ENCODE measurements around the gene KCNQ2. TPM values are rescaled to one million over a fixed set of nuclear protein-coding genes. Genes with fewer than 3 reads are reported as not detected.

The KCNQ2 gene
- 0.30 TPM in 1 of 2 replicates, not detected in the other for total RNA-seq (2021)
- Bru-seq, nascent RNA = not detected
- percentile 1 among the genes with signal in this experiment for BruChase-seq, experiment 1, labeled RNA remaining after a 2-hour chase
- percentile 6 among the genes with signal in this experiment for BruChase-seq, experiment 2, labeled RNA remaining after a 6-hour chase
- long read RNA-seq = 0 reads

DNA sequence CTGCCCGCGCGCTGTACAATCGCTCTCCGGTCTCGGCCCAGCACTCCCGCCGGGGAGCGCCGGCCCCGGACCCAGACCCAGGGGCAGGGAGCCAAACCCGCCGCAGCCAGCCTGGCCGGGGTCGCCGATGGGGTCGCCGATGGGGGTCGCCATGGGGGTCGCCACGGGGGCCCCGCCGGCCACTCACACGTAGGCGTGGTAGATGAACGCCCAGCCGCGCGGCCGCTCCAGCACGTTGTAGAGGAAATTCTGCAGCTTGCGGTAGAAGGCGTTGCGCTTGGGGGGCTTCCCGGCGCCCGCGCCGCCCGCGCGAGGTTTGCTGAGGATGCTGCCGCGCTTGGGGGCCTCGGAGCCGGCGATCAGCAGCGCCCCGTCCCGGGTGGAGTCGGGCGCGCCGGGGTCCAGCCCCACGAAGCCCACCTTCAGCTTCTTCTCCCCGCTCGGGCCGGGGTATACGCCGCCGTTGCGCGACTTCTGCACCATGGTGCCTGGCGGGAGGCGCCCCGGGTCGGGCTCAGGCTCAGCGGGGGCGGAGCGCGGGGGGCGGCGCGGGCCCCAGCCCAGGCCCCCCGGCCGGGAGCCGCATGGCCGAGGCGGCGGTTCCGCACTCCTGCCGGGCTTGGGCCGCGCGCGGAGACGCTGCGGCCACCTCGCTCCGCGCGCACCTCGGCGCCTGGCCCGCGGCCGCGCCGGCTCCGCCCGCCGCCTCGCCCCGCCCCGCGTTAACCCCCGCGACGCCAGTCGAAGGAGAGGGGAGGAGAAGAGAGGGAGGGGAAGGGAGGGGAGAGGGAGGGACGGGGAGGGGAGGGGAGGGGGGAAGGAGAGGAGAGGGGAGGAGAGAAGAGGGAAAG, at the start of gene KCNQ2:
TSS of gene KCNQ2 (minus strand) at position 675 of the 851 bp plus-strand sequence. CDS start at position 483, 192 bp downstream.
- Histone ChIP-seq H3K27me3 (ENCODE audit: insufficient read depth, low read depth) (peaks cover 94% of the 10 kb centered on the region), H3K36me3 (ENCODE audit: low read depth) (no peaks in the 10 kb centered on the region), H3F3A (ENCODE audit: insufficient read depth, low read depth) (no peaks in the 10 kb centered on the region; the same call in 1 of the 2 replicates), H3K4me3 (no peak within 1 kb of the TSS; the same call in 1 of the 2 replicates), H3K79me2 (ENCODE audit: low read depth) (no peaks in the 10 kb centered on the region), H3K4me2 (peak within 1 kb of the TSS; percentile 28; the same call in 1 of the 2 replicates), H3K9me3 (ENCODE audit: insufficient read depth, low read depth) (no peaks in the 10 kb centered on the region), H2AFZ (no peak within 1 kb of the TSS), H4K20me1 (ENCODE audit: insufficient read depth) (no peaks in the 10 kb centered on the region; the same call in 1 of the 2 replicates), H3K27ac (no peak within 1 kb of the TSS), H3K4me1 (replicated peaks; ENCODE audit: insufficient read depth) (no peaks in the 10 kb centered on the region), H3K9me2 (ENCODE audit: insufficient read depth) (no peaks in the 10 kb centered on the region)
- CTCF ChIA-PET = no interaction called here
- TF ChIP-seq EZH2 (IDR thresholded peaks at IDR 0.05; ENCODE audit: low read depth) (peak; percentile 92), CTCF (conservative IDR thresholded peaks at IDR 0.05) (no peak)
- POLR2A ChIA-PET (ENCODE audit: unreplicated experiment) = no interaction called here
- no peak for DNase-seq
- no TSS peak for BruUV-seq (replicated peaks)
- intact Hi-C loops (cut with micrococcal nuclease; ENCODE audit: unreplicated experiment) = no loop called here

DNA sequence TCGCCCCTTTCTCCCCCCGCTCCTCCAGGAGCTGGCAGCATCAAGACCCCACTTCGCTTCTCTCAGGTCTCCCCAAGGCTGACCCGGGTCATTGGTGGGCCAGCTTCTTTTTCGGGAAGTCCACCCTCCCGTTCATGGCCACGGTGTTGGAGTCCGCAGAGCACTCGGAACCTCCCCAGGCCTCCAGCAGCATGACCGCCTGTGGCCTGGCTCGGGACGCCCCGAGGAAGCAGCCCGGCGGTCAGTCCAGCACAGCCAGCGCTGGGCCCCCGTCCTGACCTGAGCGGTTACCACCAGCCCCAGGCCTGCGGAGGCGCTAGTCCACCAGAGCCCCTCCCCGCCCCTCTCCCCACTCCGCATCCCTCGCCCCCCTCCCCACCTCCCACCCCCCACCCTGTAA, 49.1 kb upstream of the KCNQ2 start:
- ChIA-PET CTCF (interaction anchor here (0.9 to 1.3 kb wide), 2 partner anchors 16 to 80 kb away, joined by 3 to 4 read pairs; no protein-coding TSS in a partner anchor), POLR2A (ENCODE audit: unreplicated experiment) (interaction anchor here (0.5 to 1.1 kb wide), 3 partner anchors 10 to 219 kb away, joined by 3 to 5 read pairs (median 5); partner anchors contain the start of gene PTK6)
- Histone ChIP-seq H3K79me2 (ENCODE audit: low read depth) (peaks cover 7% of the 10 kb centered on the region), H2AFZ (no peak overlapping the region), H3K36me3 (ENCODE audit: low read depth) (peaks cover 18% of the 10 kb centered on the region), H3K4me3 (peak overlapping the region; percentile 99), H4K20me1 (ENCODE audit: insufficient read depth) (no peaks in the 10 kb centered on the region; the same call in 1 of the 2 replicates), H3K9me3 (ENCODE audit: insufficient read depth, low read depth) (peaks cover 11% of the 10 kb centered on the region), H3K4me1 (replicated peaks; ENCODE audit: insufficient read depth) (peaks cover 7% of the 10 kb centered on the region; the same call in 1 of the 2 replicates), H3K4me2 (peak overlapping the region; percentile 100), H3F3A (ENCODE audit: insufficient read depth, low read depth) (peaks cover 42% of the 10 kb centered on the region; the same call in 1 of the 2 replicates), H3K27me3 (ENCODE audit: insufficient read depth, low read depth) (no peaks in the 10 kb centered on the region), H3K27ac (no peak overlapping the region), H3K9me2 (ENCODE audit: insufficient read depth) (no peaks in the 10 kb centered on the region)
- TF ChIP-seq CTCF (conservative IDR thresholded peaks at IDR 0.05) (no peak), EZH2 (IDR thresholded peaks at IDR 0.05; ENCODE audit: low read depth) (no peak)
- BruUV-seq (replicated peaks) = no TSS peak
- intact Hi-C loops (cut with micrococcal nuclease; ENCODE audit: unreplicated experiment) = loop anchor here (2.0 kb wide), 1 partner anchor 31 kb away; no protein-coding TSS in a partner anchor
- no peak for DNase-seq

GRCh38 chr20:63520934-63521601, 48.6 kb upstream of the KCNQ2 start:
- intact Hi-C loops (cut with micrococcal nuclease; ENCODE audit: unreplicated experiment) = loop anchor here (2.0 kb wide), 1 partner anchor 32 kb away; no protein-coding TSS in a partner anchor
- CTCF ChIA-PET = interaction anchor here (0.9 to 1.3 kb wide), 2 partner anchors 17 to 79 kb away, joined by 3 to 4 read pairs; no protein-coding TSS in a partner anchor
- peak overlapping the region; percentile 100 for H3K4me2 ChIP-seq
- peak; percentile 50 to 62 for DNase-seq
- TSS peak; percentile 73 for BruUV-seq (replicated peaks)
- H3K9me3 ChIP-seq (ENCODE audit: insufficient read depth, low read depth) = peaks cover 11% of the 10 kb centered on the region
- peaks cover 7% of the 10 kb centered on the region for H3K79me2 ChIP-seq (ENCODE audit: low read depth)
- peaks cover 7% of the 10 kb centered on the region; the same call in 1 of the 2 replicates for H3K4me1 ChIP-seq (replicated peaks; ENCODE audit: insufficient read depth)
- H3K4me3 ChIP-seq = peak overlapping the region; percentile 99
- H3K9me2 ChIP-seq (ENCODE audit: insufficient read depth) = no peaks in the 10 kb centered on the region
- peaks cover 37% of the 10 kb centered on the region; the same call in 1 of the 2 replicates for H3F3A ChIP-seq (ENCODE audit: insufficient read depth, low read depth)
- H3K27ac ChIP-seq = no peak overlapping the region
- TF ChIP-seq CTCF (conservative IDR thresholded peaks at IDR 0.05) = no peak; the same call in 1 of the 2 replicates
- TF ChIP-seq EZH2 (IDR thresholded peaks at IDR 0.05; ENCODE audit: low read depth) = no peak
- H4K20me1 ChIP-seq (ENCODE audit: insufficient read depth) = no peaks in the 10 kb centered on the region; the same call in 1 of the 2 replicates
- H3K27me3 ChIP-seq (ENCODE audit: insufficient read depth, low read depth) = no peaks in the 10 kb centered on the region
- peaks cover 18% of the 10 kb centered on the region for H3K36me3 ChIP-seq (ENCODE audit: low read depth)
- H2AFZ ChIP-seq = peak overlapping the region; percentile 97
- POLR2A ChIA-PET (ENCODE audit: unreplicated experiment) = interaction anchor here (0.5 to 1.1 kb wide), 5 partner anchors 10 to 220 kb away, joined by 3 to 11 read pairs (median 5); partner anchors contain the start of gene PTK6
